Testis (tissue), 3 donors: ENCODE results near the gene ZSCAN20. TPM values are rescaled to one million over a fixed set of nuclear protein-coding genes. Genes with fewer than 3 reads are reported as not detected.

ENCODE experiments used
- DNase-seq: peaks from one replicate; pipeline ENCODE4 v3.0.0-alpha.2; 2019
- H3K27ac ChIP-seq, 2 donors: fragments of 200-600 bp; sonication (generic); one replicate each; pipeline ENCODE4 v1.5.1; 2019
- H3K27me3 ChIP-seq: fragments of 200-600 bp; sonication (generic); one replicate; pipeline ENCODE4 v1.5.1; 2019
- H3K36me3 ChIP-seq: fragments of 200-600 bp; sonication (generic); one replicate; pipeline ENCODE4 v1.5.1; 2017; ENCODE audit warnings: low read depth; ENCODE audit errors: missing control alignments
- H3K4me1 ChIP-seq: fragments of 200-600 bp; sonication (generic); one replicate; pipeline ENCODE4 v1.5.1; 2019
- H3K4me3 ChIP-seq, 2 donors: fragments of 200-600 bp; sonication (generic); one replicate each; pipeline ENCODE4 v1.5.1; 2017 to 2019
- H3K9me3 ChIP-seq: fragments of 200-600 bp; sonication (generic); one replicate; pipeline ENCODE4 v1.5.1; 2017
- POLR2A ChIP-seq: fragments of 450-650 bp; IDR thresholded peaks from one replicate; pipeline ENCODE4 v1.6.1; 2017; ENCODE audit warnings: antibody characterized with exemption, mild to moderate bottlenecking, moderate library complexity
- whole genome bisulfite sequencing, 2 donors: methylation state at CpG; one replicate each; pipeline ENCODE4 v1.1.5; 2018; 5-methylcytosine and 5-hydroxymethylcytosine counted together
- intact Hi-C: fragments of 100-400 bp; cut with DNase I; formaldehyde crosslinking; loops from one replicate; pipeline ENCODE4 v1.15.1; 2023; ENCODE audit warnings: low total_unique reads
- polyA plus RNA-seq: library from polyadenylated mRNA; stranded (reverse); fragments of 350-450 nt; fragmentation: Illumina TruSeq; extraction: RNeasy Lipid Tissue Mini Kit (QIAGEN cat#74804); gene quantifications from one replicate; pipeline ENCODE4 v1.2.3, GENCODE V29; 2014; ENCODE audit warnings: low read depth, low replicate concordance; ENCODE audit not compliant: insufficient read depth
- total RNA-seq, 2 donors: library from RNA; depleted of rRNA; stranded (reverse); fragments of >200 nt; gene quantifications; one replicate each; pipeline ENCODE4 v1.2.3, GENCODE V29; 2016
- TF ChIP-seq, protein P1 (sequence below), 3 experiments: fragments of 450-650 bp in 2 of 3; fragments of 200-600 bp in 1 of 3; sonication (generic) in 1 of 3; IDR thresholded peaks; one replicate each; pipeline ENCODE4 v1.5.1; 2016 to 2019; ENCODE audit warnings: antibody characterized with exemption in 3 of 3, mild to moderate bottlenecking in 2 of 3, moderate library complexity in 1 of 3

ZSCAN20 gene
- total and polyA plus RNA-seq, 3 donors from 2014 or later: 4.5 to 10.1 (median 9.8) TPM

DNA sequence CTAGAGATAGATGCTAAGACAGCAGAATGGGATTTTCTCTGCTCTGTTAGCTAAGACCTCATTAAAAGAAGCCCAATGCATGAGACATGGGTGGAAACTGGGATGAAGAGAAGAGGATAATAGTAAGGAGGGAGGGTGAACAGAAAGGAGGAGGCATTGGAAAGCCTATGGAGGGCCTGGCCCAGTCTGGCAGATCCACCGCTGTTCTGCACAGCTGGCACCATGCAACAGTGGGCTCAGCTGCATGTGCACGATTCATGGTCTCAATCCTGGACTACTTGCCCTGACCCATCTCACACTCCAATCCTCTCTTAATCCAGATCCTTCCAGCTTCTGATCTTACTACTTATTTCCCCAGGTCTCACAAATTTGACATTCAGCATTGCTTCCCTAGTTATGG is 43.8 kb upstream of the ZSCAN20 start:
- H3K27me3 ChIP-seq: no peaks in the 10 kb centered on the region
- no peak overlapping the region for H3K27ac ChIP-seq
- no peak overlapping the region for H3K4me3 ChIP-seq
- intact Hi-C loops: no loop called here
- H3K9me3 ChIP-seq: no peaks in the 10 kb centered on the region
- TF ChIP-seq, protein P1, sequence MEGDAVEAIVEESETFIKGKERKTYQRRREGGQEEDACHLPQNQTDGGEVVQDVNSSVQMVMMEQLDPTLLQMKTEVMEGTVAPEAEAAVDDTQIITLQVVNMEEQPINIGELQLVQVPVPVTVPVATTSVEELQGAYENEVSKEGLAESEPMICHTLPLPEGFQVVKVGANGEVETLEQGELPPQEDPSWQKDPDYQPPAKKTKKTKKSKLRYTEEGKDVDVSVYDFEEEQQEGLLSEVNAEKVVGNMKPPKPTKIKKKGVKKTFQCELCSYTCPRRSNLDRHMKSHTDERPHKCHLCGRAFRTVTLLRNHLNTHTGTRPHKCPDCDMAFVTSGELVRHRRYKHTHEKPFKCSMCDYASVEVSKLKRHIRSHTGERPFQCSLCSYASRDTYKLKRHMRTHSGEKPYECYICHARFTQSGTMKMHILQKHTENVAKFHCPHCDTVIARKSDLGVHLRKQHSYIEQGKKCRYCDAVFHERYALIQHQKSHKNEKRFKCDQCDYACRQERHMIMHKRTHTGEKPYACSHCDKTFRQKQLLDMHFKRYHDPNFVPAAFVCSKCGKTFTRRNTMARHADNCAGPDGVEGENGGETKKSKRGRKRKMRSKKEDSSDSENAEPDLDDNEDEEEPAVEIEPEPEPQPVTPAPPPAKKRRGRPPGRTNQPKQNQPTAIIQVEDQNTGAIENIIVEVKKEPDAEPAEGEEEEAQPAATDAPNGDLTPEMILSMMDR (IDR thresholded peaks at IDR 0.05): no peak
- TF ChIP-seq POLR2A: no peak
- H3K4me1 ChIP-seq: no peaks in the 10 kb centered on the region
- H3K36me3 ChIP-seq: no peaks in the 10 kb centered on the region
- WGBS, 2 donors: 75 to 89% methylated on average over 2 of the region's 2 CpGs
- DNase-seq: no peak

GRCh38 chr1:33429332-33429731 is 43.1 kb upstream of the ZSCAN20 start:
- Histone ChIP-seq H3K27ac (no peak overlapping the region), H3K36me3 (no peaks in the 10 kb centered on the region), H3K27me3 (no peaks in the 10 kb centered on the region), H3K9me3 (no peaks in the 10 kb centered on the region), H3K4me3 (peak overlapping the region in 1 of 2 donors; percentile 89), H3K4me1 (no peaks in the 10 kb centered on the region)
- WGBS, 2 donors: 56 to 82% methylated on average over 2 of the region's 2 CpGs
- no peak for DNase-seq
- intact Hi-C loops: no loop called here
- TF ChIP-seq, protein P1 (IDR thresholded peaks at IDR 0.05): no peak
- TF ChIP-seq POLR2A: no peak

GRCh38 chr1:33429856-33430691 is 42.4 kb upstream of the ZSCAN20 start:
- no peak for DNase-seq
- H3K4me1 ChIP-seq: no peaks in the 10 kb centered on the region
- no peaks in the 10 kb centered on the region for H3K36me3 ChIP-seq
- intact Hi-C loops: no loop called here
- peak overlapping the region in 1 of 2 donors; percentile 60 for H3K27ac ChIP-seq
- no peaks in the 10 kb centered on the region for H3K27me3 ChIP-seq
- WGBS, 2 donors: 8 to 20% methylated on average over 18 to 49 of the region's 54 CpGs
- TF ChIP-seq, protein P1 (IDR thresholded peaks at IDR 0.05): no peak
- TF ChIP-seq POLR2A: no peak
- peak overlapping the region; percentile 77 to 89 for H3K4me3 ChIP-seq
- H3K9me3 ChIP-seq: no peaks in the 10 kb centered on the region

DNA sequence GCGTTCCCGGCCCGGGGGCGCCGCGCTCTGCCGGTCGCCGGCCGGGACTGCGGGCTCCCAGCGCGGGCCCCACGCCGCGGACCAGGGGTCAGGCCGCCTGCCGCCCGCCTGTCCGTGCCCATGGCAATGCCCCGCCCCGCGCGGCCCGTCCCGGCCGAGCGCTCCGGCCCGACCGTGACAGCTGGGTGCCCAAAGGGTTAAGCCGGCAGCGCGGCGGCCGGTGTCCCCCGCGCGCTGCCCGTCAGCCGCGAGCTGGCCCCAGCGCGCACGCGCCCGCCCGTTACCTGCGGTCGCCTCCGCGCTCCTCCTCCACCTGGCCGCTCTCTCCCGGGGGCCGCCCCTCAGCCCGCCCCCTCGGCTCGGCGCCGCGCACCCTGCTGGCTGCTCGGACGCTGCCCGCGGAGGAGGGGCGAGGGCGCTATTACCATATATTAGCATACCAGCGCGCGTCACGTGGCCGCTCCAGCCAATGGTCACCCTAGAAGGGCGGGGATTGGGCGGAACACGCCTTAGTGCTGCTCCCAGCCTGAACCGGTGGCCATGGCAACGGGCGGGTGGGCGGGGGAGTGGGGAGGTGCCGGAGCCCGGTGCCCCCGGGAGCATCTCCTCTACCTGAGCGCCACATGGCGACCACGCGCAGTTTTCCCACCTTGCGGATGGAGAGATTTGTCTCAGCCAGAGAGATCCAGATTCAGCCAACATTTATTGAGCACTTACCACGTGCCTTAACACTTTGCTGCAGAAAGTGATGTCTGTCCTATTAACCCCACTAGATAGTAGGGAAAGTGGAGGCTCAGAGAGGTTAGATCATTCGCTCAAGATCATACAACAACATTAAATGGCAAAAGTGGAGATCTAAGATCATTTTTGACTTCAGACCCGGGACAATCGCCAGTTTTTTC is 41.5 kb upstream of the ZSCAN20 start, which contains the start of gene PHC2:
PHC2 (minus strand) TSS at position 404 of the 902 bp plus-strand sequence. CDS start 55,556 bp downstream, outside the sequence.
- 2 to 12% methylated on average over 11 to 72 of the region's 91 CpGs for WGBS, 2 donors
- no peaks in the 10 kb centered on the region for H3K36me3 ChIP-seq
- TF ChIP-seq, protein P1 (IDR thresholded peaks at IDR 0.05): peak in 2 of 3 experiments; percentile 17 to 41
- no peak for TF ChIP-seq POLR2A
- peak within 1 kb of the TSS in 1 of 2 donors; percentile 60 for H3K27ac ChIP-seq
- no peaks in the 10 kb centered on the region for H3K9me3 ChIP-seq
- intact Hi-C loops: no loop called here
- no peaks in the 10 kb centered on the region for H3K4me1 ChIP-seq
- peak within 1 kb of the TSS; percentile 77 to 89 for H3K4me3 ChIP-seq
- no peaks in the 10 kb centered on the region for H3K27me3 ChIP-seq
- peak; percentile 99 for DNase-seq
